Dermis microvascular lymphatic vessel endothelial cell (primary cell): ENCODE data around the gene ABL2. TPM values are rescaled to one million over a fixed set of nuclear protein-coding genes. Genes with fewer than 3 reads are reported as not detected.
A peak's percentile ranks its signal among the peaks of the same experiment; 100 is the strongest.
"Not testable (repeated sequence)": the region's sequence is repeated elsewhere in the genome, so short reads cannot be mapped to it uniquely, and the experiment has no call there.

Experiments used
- DNase-seq, 2 donors: peaks; one replicate each; pipeline versions ENCODE4 v3.0.0 to v3.0.0-alpha.2; 2010; ENCODE audit warnings: low read depth in 2 of 2
- total RNA-seq: library from RNA; depleted of rRNA; stranded (reverse); fragments of >200 nt; gene quantifications from 2 replicates; pipeline ENCODE4 v1.2.1, GENCODE V29; 2014

ABL2 gene
- total RNA-seq, 1 donor from 2014 or later: 67.4 TPM

GRCh38 chr1:179217943-179218507 lies 11.5 kb downstream of the ABL2 start:
- peak in 1 of 2 donors; percentile 25 for DNase-seq

- DNase-seq: not testable (repeated sequence)
These were observed 16.2 kb downstream of the ABL2 start for GRCh38 chr1:179213317-179213716.

- DNase-seq: no peak
These were observed 20.6 kb downstream of the ABL2 start for GRCh38 chr1:179208681-179209477.

- no peak for DNase-seq
These were observed 22.7 kb downstream of the ABL2 start for GRCh38 chr1:179206812-179207211.

- peak in 1 of 2 donors; percentile 2 for DNase-seq
These were observed 24.2 kb downstream of the ABL2 start for GRCh38 chr1:179205284-179205683.

- DNase-seq: no peak
These were observed 27.3 kb downstream of the ABL2 start for GRCh38 chr1:179202161-179202560.

- DNase-seq: no peak
These were observed 28.9 kb downstream of the ABL2 start for GRCh38 chr1:179200586-179200985.

GRCh38 chr1:179197690-179198297 lies 31.7 kb downstream of the ABL2 start:
- DNase-seq: no peak

GRCh38 chr1:179195857-179196256 lies 33.6 kb downstream of the ABL2 start:
- DNase-seq: not testable (repeated sequence)

GRCh38 chr1:179195376-179195775 lies 34.1 kb downstream of the ABL2 start:
- no peak for DNase-seq

GRCh38 chr1:179194068-179194537 lies 35.4 kb downstream of the ABL2 start:
- no peak for DNase-seq

- peak; percentile 76 to 80 for DNase-seq
These were observed 38.6 kb downstream of the ABL2 start for GRCh38 chr1:179190861-179191260.

GRCh38 chr1:179187735-179188471 lies 41.6 kb downstream of the ABL2 start:
- no peak for DNase-seq

- DNase-seq: no peak
These were observed 42.4 kb downstream of the ABL2 start for GRCh38 chr1:179187043-179187442.

- DNase-seq: no peak
These were observed 45.1 kb downstream of the ABL2 start for GRCh38 chr1:179184403-179184802.

GRCh38 chr1:179183857-179184256 lies 45.6 kb downstream of the ABL2 start:
- no peak for DNase-seq

GRCh38 chr1:179178950-179179349 lies 50.5 kb downstream of the ABL2 start:
- DNase-seq: peak; percentile 7 to 34

- no peak for DNase-seq
These were observed 51.3 kb downstream of the ABL2 start for GRCh38 chr1:179178183-179178582.

- no peak for DNase-seq
These were observed 51.9 kb downstream of the ABL2 start for GRCh38 chr1:179177615-179178014.

- DNase-seq: no peak
These were observed 52.3 kb downstream of the ABL2 start for GRCh38 chr1:179177182-179177581.

- DNase-seq: no peak
These were observed 54.3 kb downstream of the ABL2 start for GRCh38 chr1:179175011-179175841.
